Skeletal muscle tissue (tissue), 5 donors: ENCODE measurements around the gene APOM. TPM values are rescaled to one million over a fixed set of nuclear protein-coding genes. Genes with fewer than 3 reads are reported as not detected.

Experiments
- H3K27ac ChIP-seq: one replicate; pipeline ENCODE4 v1.7.0; 2013; ENCODE audit warnings: mild to moderate bottlenecking, low read depth, low read length, inconsistent platforms
- H3K27me3 ChIP-seq, 3 donors: one replicate each; pipeline ENCODE4 v1.7.0; 2013; ENCODE audit warnings: low read length in 3 of 3; ENCODE audit not compliant: control insufficient read depth in 3 of 3, insufficient read depth in 3 of 3
- H3K36me3 ChIP-seq, 3 donors: one replicate each; pipeline ENCODE4 v1.7.0; 2013; ENCODE audit warnings: low read length in 3 of 3; ENCODE audit not compliant: control insufficient read depth in 3 of 3, insufficient read depth in 3 of 3
- H3K4me1 ChIP-seq, 3 donors: one replicate each; pipeline ENCODE4 v1.7.0; 2013; ENCODE audit warnings: low read length in 3 of 3, mild to moderate bottlenecking in 3 of 3; ENCODE audit not compliant: control insufficient read depth in 3 of 3, insufficient read depth in 3 of 3
- H3K4me3 ChIP-seq, 3 donors: one replicate each; pipeline ENCODE4 v1.7.0; 2013; ENCODE audit warnings: low read length in 3 of 3
- H3K9ac ChIP-seq, 3 donors: one replicate each; pipeline ENCODE4 v1.7.0; 2013; ENCODE audit warnings: low read length in 3 of 3, mild to moderate bottlenecking in 3 of 3, moderate library complexity in 2 of 3, low read depth in 1 of 3
- H3K9me3 ChIP-seq, 3 donors: one replicate each; pipeline ENCODE4 v1.7.0; 2013; ENCODE audit warnings: low read length in 3 of 3; ENCODE audit not compliant: control insufficient read depth in 3 of 3
- small RNA-seq: library from RNA; depleted of rRNA; stranded (forward); fragments of <200 nt; gene quantifications from one replicate; pipeline ENCODE3, GENCODE V24; 2014
- total RNA-seq: library from RNA; depleted of rRNA; stranded (reverse); fragments of >200 nt; gene quantifications from one replicate; pipeline ENCODE4 v1.2.3, GENCODE V29; 2014
- donor health status: Osteomylitis.

The APOM gene
- total RNA-seq, 1 donor from 2014 or later = 1.0 TPM

- Histone ChIP-seq H3K27me3 (no peaks in the 10 kb centered on the region), H3K9me3 (no peaks in the 10 kb centered on the region), H3K27ac (peak overlapping the region; percentile 99), H3K4me3 (peak overlapping the region; percentile 96 to 99 (median 99)), H3K9ac (peak overlapping the region; percentile 97 to 99 (median 99)), H3K4me1 (peaks cover 17 to 32% (median 18%) of the 10 kb centered on the region in 3 donors), H3K36me3 (peaks cover 15 to 22% (median 20%) of the 10 kb centered on the region in 3 donors)
Observed at GRCh38 chr6:31702405-31702818, 46.7 kb downstream of the APOM start.

GRCh38 chr6:31702819-31703716 is 47.4 kb downstream of the APOM start, which contains the start of gene ABHD16A:
TSS of gene ABHD16A (minus strand) at chr6:31703324. CDS start at chr6:31703281, 43 bp downstream.
- no peaks in the 10 kb centered on the region for H3K27me3 ChIP-seq
- H3K4me3 ChIP-seq = peak within 1 kb of the TSS; percentile 96 to 99 (median 99)
- no peaks in the 10 kb centered on the region for H3K9me3 ChIP-seq
- H3K9ac ChIP-seq = peak within 1 kb of the TSS; percentile 97 to 99 (median 99)
- H3K36me3 ChIP-seq = peaks cover 15 to 18% (median 18%) of the 10 kb centered on the region in 3 donors
- peaks cover 16 to 27% (median 17%) of the 10 kb centered on the region in 3 donors for H3K4me1 ChIP-seq
- H3K27ac ChIP-seq = peak within 1 kb of the TSS; percentile 99

GRCh38 chr6:31705931-31706330 is 50.2 kb downstream of the APOM start:
- Histone ChIP-seq H3K4me3 (no peak overlapping the region), H3K9ac (no peak overlapping the region), H3K4me1 (peaks cover 13 to 23% (median 14%) of the 10 kb centered on the region in 3 donors), H3K9me3 (no peaks in the 10 kb centered on the region), H3K27me3 (peaks cover 0 to 5% (median 0%) of the 10 kb centered on the region in 3 donors), H3K36me3 (peaks cover 2 to 4% (median 2%) of the 10 kb centered on the region in 3 donors), H3K27ac (no peak overlapping the region)

- peaks cover 6 to 17% (median 8%) of the 10 kb centered on the region in 3 donors for H3K4me1 ChIP-seq
Observed at GRCh38 chr6:31706599-31706998, 50.9 kb downstream of the APOM start, which contains the start of gene LY6G6F. TSS of gene LY6G6F (plus strand) at chr6:31706866. CDS start at chr6:31706907, 41 bp downstream.

GRCh38 chr6:31707701-31708100 is 52.0 kb downstream of the APOM start:
- H3K4me3 ChIP-seq = no peak overlapping the region
- peaks cover 0 to 5% (median 0%) of the 10 kb centered on the region in 3 donors for H3K27me3 ChIP-seq
- H3K9ac ChIP-seq = no peak overlapping the region
- peaks cover 0 to 6% (median 0%) of the 10 kb centered on the region in 3 donors for H3K4me1 ChIP-seq
- no peaks in the 10 kb centered on the region for H3K9me3 ChIP-seq
- H3K36me3 ChIP-seq = no peaks in the 10 kb centered on the region
- H3K27ac ChIP-seq = no peak overlapping the region

More at GRCh38 chr6:31706599-31706998, 50.9 kb downstream of the APOM start, which contains the start of gene LY6G6F:
- Histone ChIP-seq H3K9me3 (no peaks in the 10 kb centered on the region), H3K9ac (no peak within 1 kb of the TSS), H3K27me3 (peaks cover 0 to 5% (median 0%) of the 10 kb centered on the region in 3 donors), H3K36me3 (no peaks in the 10 kb centered on the region), H3K4me3 (no peak within 1 kb of the TSS), H3K27ac (no peak within 1 kb of the TSS)

Small RNAs within 50 kb of the gene (small RNA-seq; reads per million reads assigned to genes)
- gene MIR4646 (not detected), gene MIR6832 (not detected), gene RF00019 (not detected), gene SNORA38 (3.2 reads per million, percentile 88 among the genes with 10 or more reads in this experiment), gene UQCRHP1 (not detected)

Other genes starting within 250 kb of the APOM start
- gene MICB, start 157.7 kb upstream of the APOM start, total RNA-seq = 0.52 TPM
- not detected for gene MCCD1, start 126.9 kb upstream of the APOM start, total RNA-seq
- gene DDX39B, start 113.9 kb upstream of the APOM start, total RNA-seq = 436 TPM
- 1.0 TPM for gene ATP6V1G2, start 109.3 kb upstream of the APOM start, total RNA-seq
- gene NFKBIL1, start 108.3 kb upstream of the APOM start, total RNA-seq = 20.4 TPM
- gene LTA, start 83.6 kb upstream of the APOM start, total RNA-seq = not detected
- gene TNF, start 80.3 kb upstream of the APOM start, total RNA-seq = not detected
- gene LTB, start 73.5 kb upstream of the APOM start, total RNA-seq = 2.1 TPM
- gene LST1, start 69.6 kb upstream of the APOM start, total RNA-seq = 3.7 TPM
- not detected for gene NCR3, start 62.9 kb upstream of the APOM start, total RNA-seq
- 19.8 TPM for gene AIF1, start 40.7 kb upstream of the APOM start, total RNA-seq
- gene PRRC2A, start 35.2 kb upstream of the APOM start, total RNA-seq = 30.8 TPM
- gene BAG6, start 3.2 kb upstream of the APOM start, total RNA-seq = 118 TPM
- gene C6orf47, start 4.9 kb downstream of the APOM start, total RNA-seq = 18.3 TPM
- 16.2 TPM for gene GPANK1, start 9.1 kb downstream of the APOM start, total RNA-seq
- gene CSNK2B, start 10.2 kb downstream of the APOM start, total RNA-seq = 68.4 TPM
- 2.6 TPM for gene LY6G5B, start 14.1 kb downstream of the APOM start, total RNA-seq
- not detected for gene LY6G5C, start 25.2 kb downstream of the APOM start, total RNA-seq
- 50.1 TPM for gene ABHD16A, start 47.4 kb downstream of the APOM start, total RNA-seq
- not detected for gene LY6G6F, start 51.0 kb downstream of the APOM start, total RNA-seq
- not detected for gene LY6G6D, start 59.5 kb downstream of the APOM start, total RNA-seq
- not detected for gene LY6G6C, start 65.9 kb downstream of the APOM start, total RNA-seq
- gene MPIG6B, start 67.5 kb downstream of the APOM start, total RNA-seq = 0.52 TPM
- gene DDAH2, start 73.4 kb downstream of the APOM start, total RNA-seq = 73.1 TPM
- 152 TPM for gene CLIC1, start 80.6 kb downstream of the APOM start, total RNA-seq
- gene MSH5, start 84.1 kb downstream of the APOM start, total RNA-seq = 3.1 TPM
- gene SAPCD1, start 106.8 kb downstream of the APOM start, total RNA-seq = 1.0 TPM
- 1.0 TPM for gene VWA7, start 121.4 kb downstream of the APOM start, total RNA-seq
- 42.3 TPM for gene VARS1, start 139.9 kb downstream of the APOM start, total RNA-seq
- gene LSM2, start 151.1 kb downstream of the APOM start, total RNA-seq = 45.9 TPM
- gene HSPA1L, start 159.4 kb downstream of the APOM start, total RNA-seq = 5.2 TPM
- gene HSPA1A, start 159.6 kb downstream of the APOM start, total RNA-seq = 133 TPM
- gene HSPA1B, start 171.8 kb downstream of the APOM start, total RNA-seq = 117 TPM
- 23.0 TPM for gene NEU1, start 206.9 kb downstream of the APOM start, total RNA-seq
- gene SLC44A4, start 223.1 kb downstream of the APOM start, total RNA-seq = 0.52 TPM
- gene EHMT2, start 241.8 kb downstream of the APOM start, total RNA-seq = 24.0 TPM
- gene ZBTB12, start 246.2 kb downstream of the APOM start, total RNA-seq = 6.3 TPM